Measurements from ENCODE around the gene MBP. TPM values are rescaled to one million over a fixed set of nuclear protein-coding genes. Genes with fewer than 3 reads are reported as not detected.

MBP gene
- total RNA-seq, 3 donors from 2014 or later = 37.9 to 48.5 (median 47.4) TPM

GRCh38 chr18:77114415-77115191 is 18.0 kb downstream of the MBP start:
- Histone ChIP-seq H3K4me1 (ENCODE audit: low read depth) (peaks cover 31% of the 10 kb centered on the region), H3K36me3 (ENCODE audit: low read depth) (no peaks in the 10 kb centered on the region), H3K4me3 (no peak overlapping the region), H3K9me3 (no peaks in the 10 kb centered on the region)
- ATAC-seq (peak; percentile 91), DNase-seq (peak; percentile 80 to 93 (median 86))
- intact Hi-C loops (cut with DNase I, micrococcal nuclease) = no loop called here
- TF ChIP-seq CTCF (IDR thresholded peaks at IDR 0.05) = no peak

GRCh38 chr18:77114152-77114414 is 18.5 kb downstream of the MBP start:
- TF ChIP-seq CTCF (IDR thresholded peaks at IDR 0.05) = no peak
- H3K4me3 ChIP-seq = no peak overlapping the region
- intact Hi-C loops (cut with DNase I, micrococcal nuclease) = no loop called here

GRCh38 chr18:77113361-77114151 is 19.0 kb downstream of the MBP start:
- H3K4me3 ChIP-seq = no peak overlapping the region
- DNase-seq (peak in 2 of 3 donors; percentile 31 to 41), ATAC-seq (no peak)
- no peaks in the 10 kb centered on the region for H3K36me3 ChIP-seq (ENCODE audit: low read depth)
- no peaks in the 10 kb centered on the region for H3K9me3 ChIP-seq
- intact Hi-C loops (cut with DNase I, micrococcal nuclease) = no loop called here
- TF ChIP-seq CTCF (IDR thresholded peaks at IDR 0.05) = no peak
- H3K4me1 ChIP-seq (ENCODE audit: low read depth) = peaks cover 29% of the 10 kb centered on the region

More at GRCh38 chr18:77114152-77114414, 18.5 kb downstream of the MBP start:
- no peak for DNase-seq
- no peak for ATAC-seq
- H3K36me3 ChIP-seq (ENCODE audit: low read depth) = no peaks in the 10 kb centered on the region
- no peaks in the 10 kb centered on the region for H3K9me3 ChIP-seq
- peaks cover 29% of the 10 kb centered on the region for H3K4me1 ChIP-seq (ENCODE audit: low read depth)

GRCh38 chr18:77112747-77113092 is 19.9 kb downstream of the MBP start:
- Histone ChIP-seq H3K9me3 (no peaks in the 10 kb centered on the region), H3K4me3 (no peak overlapping the region), H3K4me1 (ENCODE audit: low read depth) (peaks cover 29% of the 10 kb centered on the region), H3K36me3 (ENCODE audit: low read depth) (no peaks in the 10 kb centered on the region)
- no peak for TF ChIP-seq CTCF (IDR thresholded peaks at IDR 0.05)
- ATAC-seq (no peak), DNase-seq (peak in 1 of 3 donors; percentile 21)
- intact Hi-C loops (cut with DNase I, micrococcal nuclease) = no loop called here

- TF ChIP-seq CTCF (IDR thresholded peaks at IDR 0.05) = no peak
- Histone ChIP-seq H3K4me1 (ENCODE audit: low read depth) (peaks cover 29% of the 10 kb centered on the region), H3K4me3 (no peak overlapping the region), H3K36me3 (ENCODE audit: low read depth) (no peaks in the 10 kb centered on the region), H3K9me3 (no peaks in the 10 kb centered on the region)
- no peak for DNase-seq
- intact Hi-C loops (cut with DNase I, micrococcal nuclease) = no loop called here
- no peak for ATAC-seq
These were observed 20.4 kb downstream of the MBP start for GRCh38 chr18:77111951-77112746.

Measured in mucosa of descending colon (tissue), 3 donors.